A549 (cell line): Measurements from ENCODE around the gene RADIL. TPM values are rescaled to one million over a fixed set of nuclear protein-coding genes. Genes with fewer than 3 reads are reported as not detected.
A peak's percentile ranks its signal among the peaks of the same experiment; 100 is the strongest.

Experiments
- ATAC-seq, 2 experiments: fragments of 200-7000 bp in 1 of 2; fragments of >200 bp in 1 of 2; cut with Nextera tagmentation in 1 of 2; cut with Tn5 transposase in 1 of 2; 3 replicates each; pipeline versions ENCODE4 v1.8.0 to v1.9.1; 2018 to 2020; ENCODE audit warnings: mild to moderate bottlenecking in 1 of 2, moderate library complexity in 1 of 2
- CTCF ChIA-PET: fragments of 300-600 bp; sonication (Branson Sonifier 250); formaldehyde crosslinking; extraction: SDS; loops from one replicate; lab custom pipeline; 2021; ENCODE audit warnings: antibody characterized with exemption, inconsistent platforms; lab: Yijun Ruan, JAX
- POLR2A ChIA-PET: fragments of 350-600 bp; formaldehyde crosslinking; extraction: SDS; loops from one replicate; lab custom pipeline; 2021; ENCODE audit warnings: antibody characterized with exemption, inconsistent platforms; lab: Yijun Ruan, JAX
- DNase-seq, 2 experiments: peaks; one replicate each; pipeline versions ENCODE4 v3.0.0 to v3.0.0-alpha.2; 2011 to 2016; ENCODE audit warnings: low read depth in 1 of 2, low spot score in 1 of 2
- FAIRE-seq: peaks from 2 replicates; lab custom pipeline; 2011; peaks lifted over from hg19 to GRCh38; lab: Jason Lieb, UNC
- H3K27ac ChIP-seq, 2 experiments: fragments of >200 bp; sonication (Bioruptor Twin); formaldehyde crosslinking; 3 replicates each; pipeline ENCODE4 v1.5.1; 2016 to 2017
- H3K4me1 ChIP-seq: fragments of >200 bp; sonication (Bioruptor Twin); formaldehyde crosslinking; 3 replicates; pipeline ENCODE4 v1.6.1; 2016
- H3K4me2 ChIP-seq: fragments of >200 bp; sonication (Bioruptor Twin); formaldehyde crosslinking; 3 replicates; pipeline ENCODE4 v1.6.1; 2016
- H3K4me3 ChIP-seq: fragments of >200 bp; sonication (Bioruptor Twin); formaldehyde crosslinking; 3 replicates; pipeline ENCODE4 v1.5.1; 2016
- H3K9me3 ChIP-seq: fragments of >200 bp; sonication (Bioruptor Twin); formaldehyde crosslinking; 3 replicates; pipeline ENCODE4 v1.6.1; 2016
- ATOH8 ChIP-seq: fragments of 250-450 bp; sonication (Bioruptor Pico); IDR thresholded peaks from 2 replicates; pipeline ENCODE4 v1.5.0; 2020; ENCODE audit warnings: low read depth, mild to moderate bottlenecking, moderate library complexity
- BHLHE40 ChIP-seq: IDR thresholded peaks from 2 replicates; pipeline ENCODE4 v1.6.1; 2012; ENCODE audit warnings: low read depth, low read length, inconsistent platforms
- CTCF ChIP-seq: fragments of >200 bp; sonication (Bioruptor Twin); formaldehyde crosslinking; IDR thresholded peaks from 3 replicates; pipeline ENCODE4 v1.5.1; 2016
- EHMT2 ChIP-seq: fragments of 200-600 bp; sonication (generic); IDR thresholded peaks from 2 replicates; pipeline ENCODE4 v1.6.1; 2016; ENCODE audit warnings: antibody characterized with exemption, low read depth, mild to moderate bottlenecking, moderate library complexity
- FOSL2 ChIP-seq, 2 experiments: fragments of 450-650 bp in 1 of 2; fragments of >200 bp in 1 of 2; sonication (Bioruptor Twin) in 1 of 2; formaldehyde crosslinking; IDR thresholded peaks; 2 replicates each; pipeline versions ENCODE4 v1.5.0 to v1.6.1; 2016 to 2020; ENCODE audit warnings: mild to moderate bottlenecking in 1 of 2, moderate library complexity in 1 of 2
- FOXS1 ChIP-seq: fragments of 250-450 bp; sonication (Bioruptor Pico); IDR thresholded peaks from 2 replicates; pipeline ENCODE4 v1.5.0; 2020; ENCODE audit warnings: mild to moderate bottlenecking, moderate library complexity
- GATA3 ChIP-seq: IDR thresholded peaks from 2 replicates; pipeline ENCODE4 v1.6.1; 2012; ENCODE audit warnings: borderline replicate concordance
- HDAC2 ChIP-seq: fragments of 200-600 bp; sonication (generic); IDR thresholded peaks from 2 replicates; pipeline ENCODE4 v1.6.1; 2016
- HMGXB4 ChIP-seq: fragments of 250-450 bp; sonication (Bioruptor Pico); IDR thresholded peaks from 2 replicates; pipeline ENCODE4 v1.5.0; 2021; ENCODE audit warnings: mild to moderate bottlenecking, moderate library complexity, borderline replicate concordance
- JUN ChIP-seq, 2 experiments: fragments of >200 bp; sonication (Bioruptor Twin); formaldehyde crosslinking; IDR thresholded peaks; 2 replicates in 1 of 2; 3 replicates in 1 of 2; pipeline ENCODE4 v1.6.1; 2016 to 2017
- KDM5A ChIP-seq: fragments of 200-600 bp; sonication (generic); IDR thresholded peaks from 2 replicates; pipeline ENCODE4 v1.6.1; 2016; ENCODE audit warnings: antibody characterized with exemption, mild to moderate bottlenecking
- MAX ChIP-seq: IDR thresholded peaks from 2 replicates; pipeline ENCODE4 v1.6.1; 2012
- NPAS2 ChIP-seq: fragments of 250-450 bp; sonication (Bioruptor Pico); IDR thresholded peaks from 2 replicates; pipeline ENCODE4 v1.8.0; 2022; ENCODE audit warnings: mild to moderate bottlenecking, moderate library complexity, borderline replicate concordance
- PBX3 ChIP-seq: IDR thresholded peaks from 2 replicates; pipeline ENCODE4 v1.6.1; 2012
- PHF8 ChIP-seq: fragments of 200-600 bp; sonication (generic); IDR thresholded peaks from 2 replicates; pipeline ENCODE4 v1.6.1; 2016; ENCODE audit warnings: low read depth, mild to moderate bottlenecking, antibody characterized with exemption, moderate library complexity, borderline replicate concordance
- POLR2A ChIP-seq: IDR thresholded peaks from 2 replicates; pipeline ENCODE4 v1.6.1; 2012; ENCODE audit warnings: mild to moderate bottlenecking, low read length
- RNF2 ChIP-seq: fragments of 200-600 bp; sonication (generic); IDR thresholded peaks from 2 replicates; pipeline ENCODE4 v1.6.1; 2016; ENCODE audit warnings: low read depth, mild to moderate bottlenecking, antibody characterized with exemption, moderate library complexity, borderline replicate concordance
- SREBF2 ChIP-seq: fragments of 450-650 bp; IDR thresholded peaks from 2 replicates; pipeline ENCODE4 v1.6.1; 2014; ENCODE audit warnings: mild to moderate bottlenecking, moderate library complexity
- TFCP2L1 ChIP-seq: fragments of 250-450 bp; sonication (Bioruptor Pico); IDR thresholded peaks from 2 replicates; pipeline ENCODE4 v1.5.0; 2021; ENCODE audit warnings: mild to moderate bottlenecking
- USF2 ChIP-seq: fragments of 450-650 bp; IDR thresholded peaks from 2 replicates; pipeline ENCODE4 v1.6.1; 2014; ENCODE audit warnings: antibody characterized with exemption
- WGBS: methylation state at CpG from one replicate; pipeline ENCODE4 v1.1.6; 2017; ENCODE audit errors: missing lambda C conversion rate; 5-methylcytosine and 5-hydroxymethylcytosine counted together
- polyA plus RNA-seq, 4 experiments: library from polyadenylated mRNA; depleted of rRNA in 3 of 4; stranded (reverse); fragments of >200 nt; fragmentation: RNase III in 1 of 4; extraction: RNeasy Plus Mini Kit Qiagen cat#74134 plus additional on column Dnase treatment in 1 of 4; gene quantifications; 2 replicates in 3 of 4; 3 replicates in 1 of 4; pipeline ENCODE4 v1.2.3, GENCODE V29; 2011 to 2017

RADIL gene
- polyA plus RNA-seq, 2 of the 4 experiments (the other 2 are of a cell fraction), result 1.0 to 1.1 TPM

- ChIA-PET POLR2A (interaction anchor here (0.6 to 1.9 kb wide), 11 partner anchors 10 to 496 kb away, joined by 3 to 17 read pairs (median 4); partner anchors contain the start of gene RADIL), CTCF (interaction anchor here (0.6 to 1.5 kb wide), 7 partner anchors 17 to 1454 kb away, joined by 3 to 7 read pairs (median 4); no protein-coding TSS in a partner anchor)
- peak within 1 kb of the TSS; percentile 77 for H3K4me3 ChIP-seq
- peak within 1 kb of the TSS; percentile 87 to 92 for H3K27ac ChIP-seq
- FAIRE-seq (peak; percentile 73), ATAC-seq (peak; percentile 92 to 95), DNase-seq (peak; percentile 96 to 99)
- peak within 1 kb of the TSS; percentile 95 for H3K4me2 ChIP-seq
- H3K4me1 ChIP-seq, result peaks cover 18% of the 10 kb centered on the region; the same call in 1 of the 3 replicates
- no peaks in the 10 kb centered on the region for H3K9me3 ChIP-seq
- TF ChIP-seq TFCP2L1 (CRISPR knock-in tag), result 0 out of 2 replicates have a peak, but pooled peaks have one; percentile 50
- TF ChIP-seq FOXS1 (CRISPR knock-in tag), result no peak
- TF ChIP-seq HMGXB4 (CRISPR knock-in tag), result no peak
- TF ChIP-seq CTCF, result no peak
- TF ChIP-seq KDM5A, result peak; percentile 93
- TF ChIP-seq NPAS2, result peak; percentile 86
- TF ChIP-seq EHMT2, result no peak
- peak; percentile 32; the same call in 1 of the 2 replicates for TF ChIP-seq GATA3
- TF ChIP-seq BHLHE40, result peak; percentile 96
- no peak for TF ChIP-seq SREBF2
- TF ChIP-seq JUN (IDR thresholded peaks at IDR 0.05), result peak; percentile 73 to 80; a peak in 3 of 5 replicates
- TF ChIP-seq PHF8, result peak; percentile 82
- TF ChIP-seq HDAC2, result peak; percentile 76; the same call in 1 of the 2 replicates
- TF ChIP-seq PBX3, result peak; percentile 88
- peak; percentile 78 for TF ChIP-seq POLR2A
- no peak for TF ChIP-seq RNF2
- TF ChIP-seq ATOH8, result no peak
- no peak for TF ChIP-seq FOSL2 (IDR thresholded peaks at IDR 0.05)
- TF ChIP-seq FOSL2 (CRISPR knock-in tag; IDR thresholded peaks at IDR 0.05), result peak; percentile 61
- peak; percentile 100 for TF ChIP-seq USF2
- TF ChIP-seq MAX, result peak; percentile 79
- 0% methylated on average over 5 of the region's 55 CpGs for WGBS
These were observed 108.2 kb downstream of the RADIL start, which contains the start of gene AP5Z1 for GRCh38 chr7:4775250-4775847. TSS of gene AP5Z1 (plus strand) at chr7:4775623. CDS start at chr7:4775716, 93 bp downstream.
